ENCODE measurements around the gene ZNF148. TPM values are rescaled to one million over a fixed set of nuclear protein-coding genes. Genes with fewer than 3 reads are reported as not detected.

The ZNF148 gene
- polyA plus RNA-seq, 2 of the 4 experiments (the other 2 are of a cell fraction): 9.9 to 26.5 TPM

GRCh38 chr3:125202197-125202596 is 172.9 kb downstream of the ZNF148 start:
- no peaks in the 10 kb centered on the region for H3K9me3 ChIP-seq
- TF ChIP-seq RAD21 (conservative IDR thresholded peaks at IDR 0.05 in 1 of 2, IDR thresholded peaks at IDR 0.05 in 1 of 2) (peak; percentile 41 to 65; a peak in 4 of 5 replicates), SMC3 (IDR thresholded peaks at IDR 0.05) (peak; percentile 32; the same call in 2 of the 3 replicates), HEYL (CRISPR knock-in tag; IDR thresholded peaks at IDR 0.05) (no peak), RCOR1 (IDR thresholded peaks at IDR 0.05; ENCODE audit: low read depth, low read length) (no peak), BCL3 (IDR thresholded peaks at IDR 0.05) (no peak)
- H3K27ac ChIP-seq: no peak overlapping the region
- no peak for FAIRE-seq
- peak in 1 of 2 experiments; percentile 19 for DNase-seq (ENCODE audit: low read depth in 1 of 2, low spot score in 1 of 2)
- ChIA-PET POLR2A (no interaction called here), CTCF (no interaction called here)
- 54% methylated on average over 4 of the region's 4 CpGs for WGBS (ENCODE audit: missing lambda C conversion rate)
- no peaks in the 10 kb centered on the region for H3K4me1 ChIP-seq
- H3K4me3 ChIP-seq: no peak overlapping the region
- ATAC-seq: peak in 1 of 2 experiments; percentile 62; a peak in 2 of 6 replicates
- H3K4me2 ChIP-seq: no peak overlapping the region

- H3K4me1 ChIP-seq: no peaks in the 10 kb centered on the region
- TF ChIP-seq ZSCAN20 (CRISPR knock-in tag; IDR thresholded peaks at IDR 0.05): no peak
- CTCF ChIA-PET: no interaction called here
- no peak overlapping the region for H3K4me2 ChIP-seq
- no peak for DNase-seq (ENCODE audit: low read depth in 1 of 2, low spot score in 1 of 2)
- POLR2A ChIA-PET: no interaction called here
- no peak for FAIRE-seq
- no peak overlapping the region for H3K27ac ChIP-seq
- ATAC-seq: no peak
- 76% methylated on average over 6 of the region's 6 CpGs for WGBS (ENCODE audit: missing lambda C conversion rate)
- H3K9me3 ChIP-seq: no peaks in the 10 kb centered on the region
- H3K4me3 ChIP-seq: no peak overlapping the region
These were observed 174.4 kb downstream of the ZNF148 start for GRCh38 chr3:125200731-125201139.

GRCh38 chr3:125194849-125195601 is 180.1 kb downstream of the ZNF148 start:
- ATAC-seq (no peak), FAIRE-seq (no peak), DNase-seq (ENCODE audit: low read depth in 1 of 2, low spot score in 1 of 2) (no peak)
- ChIA-PET POLR2A (no interaction called here), CTCF (interaction anchor here (0.6 to 1.5 kb wide), 3 partner anchors 9 to 200 kb away, joined by 4 read pairs; no protein-coding TSS in a partner anchor)
- Histone ChIP-seq H3K4me2 (no peak overlapping the region), H3K27ac (no peak overlapping the region), H3K4me1 (no peaks in the 10 kb centered on the region), H3K9me3 (no peaks in the 10 kb centered on the region), H3K4me3 (no peak overlapping the region)
- WGBS (ENCODE audit: missing lambda C conversion rate): 78% methylated on average over 5 of the region's 5 CpGs
- TF ChIP-seq EHMT2 (IDR thresholded peaks at IDR 0.05; ENCODE audit: low read depth): no peak

GRCh38 chr3:125194061-125194848 is 180.9 kb downstream of the ZNF148 start:
- no peak for ATAC-seq
- no peak for FAIRE-seq
- CTCF ChIA-PET: interaction anchor here (0.6 to 1.5 kb wide), 2 partner anchors 33 to 199 kb away, joined by 3 to 4 read pairs; no protein-coding TSS in a partner anchor

More at GRCh38 chr3:125194061-125194848, 180.9 kb downstream of the ZNF148 start:
- 74% methylated on average over 6 of the region's 7 CpGs for WGBS (ENCODE audit: missing lambda C conversion rate)
- H3K9me3 ChIP-seq: no peaks in the 10 kb centered on the region
- TF ChIP-seq CHD4 (IDR thresholded peaks at IDR 0.05; ENCODE audit: borderline replicate concordance) (no peak), TP53 (CRISPR knock-in tag; IDR thresholded peaks at IDR 0.05) (no peak), RFX5 (IDR thresholded peaks at IDR 0.05) (no peak), FOXS1 (CRISPR knock-in tag; IDR thresholded peaks at IDR 0.05) (no peak), RCOR1 (IDR thresholded peaks at IDR 0.05; ENCODE audit: low read depth, low read length) (no peak), POLR2A (IDR thresholded peaks at IDR 0.05; ENCODE audit: low read length) (no peak), EP300 (IDR thresholded peaks at IDR 0.05) (no peak), ZSCAN20 (CRISPR knock-in tag; IDR thresholded peaks at IDR 0.05) (no peak), MAFK (IDR thresholded peaks at IDR 0.05; ENCODE audit: partially characterized antibody) (no peak), ZNF302 (CRISPR knock-in tag; IDR thresholded peaks at IDR 0.05) (no peak), HEYL (CRISPR knock-in tag; IDR thresholded peaks at IDR 0.05) (no peak), KDM1A (IDR thresholded peaks at IDR 0.05; ENCODE audit: low read depth) (no peak), HOXB13 (CRISPR knock-in tag; IDR thresholded peaks at IDR 0.05; ENCODE audit: low read depth) (no peak), NFE2L2 (conservative IDR thresholded peaks at IDR 0.05; ENCODE audit: low read length) (no peak), JUN (IDR thresholded peaks at IDR 0.05) (no peak), GATA3 (IDR thresholded peaks at IDR 0.05; ENCODE audit: borderline replicate concordance) (no peak), CHD2 (IDR thresholded peaks at IDR 0.05; ENCODE audit: low read length, partially characterized antibody) (no peak)
- H3K4me3 ChIP-seq: no peak overlapping the region
- no peak for DNase-seq (ENCODE audit: low read depth in 1 of 2, low spot score in 1 of 2)
- H3K4me2 ChIP-seq: no peak overlapping the region
- no peaks in the 10 kb centered on the region for H3K4me1 ChIP-seq
- H3K27ac ChIP-seq: no peak overlapping the region
- POLR2A ChIA-PET: no interaction called here
